ENCODE data around the gene H6PD.

GRCh38 chr1:9200441-9200840 is 34.1 kb upstream of the H6PD start:
- no peak for TF ChIP-seq CTCF (optimal IDR thresholded peaks at IDR 0.05 in 1 of 3, IDR thresholded peaks at IDR 0.05 in 1 of 3, conservative IDR thresholded peaks at IDR 0.05 in 1 of 3; ENCODE audit: extremely low read depth in 1 of 3, insufficient read depth in 2 of 3, low read length in 3 of 3)
- TF ChIP-seq EZH2 (IDR thresholded peaks at IDR 0.05; ENCODE audit: low read length): no peak

Measured in keratinocyte (primary cell).